NCI-H2029 treated with DMSO at 0.1 percent for 48 hours (cell line): ENCODE measurements around the gene UBTD1.
A peak's percentile ranks its signal among the peaks of the same experiment; 100 is the strongest.

Experiments used
- DNase-seq: peaks from one replicate; lab custom pipeline; 2025; lab: John Stamatoyannopoulos, UW

The UBTD1 gene

DNA sequence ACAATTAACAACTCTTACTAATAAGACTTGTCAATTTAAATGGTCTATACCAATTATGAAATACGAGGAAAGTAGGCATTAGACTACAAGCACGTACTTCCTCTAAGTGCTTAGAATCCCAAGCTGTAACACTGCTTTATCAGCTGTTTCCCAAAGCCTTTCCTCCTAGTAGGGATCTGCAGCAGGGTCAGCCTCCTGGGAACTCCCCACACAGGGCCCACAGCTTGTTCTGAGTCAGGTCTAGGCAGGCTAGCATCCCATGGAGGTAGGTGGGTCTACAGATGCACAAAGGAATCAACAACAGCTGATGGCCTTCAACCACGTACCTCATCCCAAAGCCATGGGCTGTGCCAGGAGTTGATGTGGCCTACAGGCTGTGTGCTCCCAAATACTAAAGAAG, 15.2 kb upstream of the UBTD1 start:
- DNase-seq: no peak

DNA sequence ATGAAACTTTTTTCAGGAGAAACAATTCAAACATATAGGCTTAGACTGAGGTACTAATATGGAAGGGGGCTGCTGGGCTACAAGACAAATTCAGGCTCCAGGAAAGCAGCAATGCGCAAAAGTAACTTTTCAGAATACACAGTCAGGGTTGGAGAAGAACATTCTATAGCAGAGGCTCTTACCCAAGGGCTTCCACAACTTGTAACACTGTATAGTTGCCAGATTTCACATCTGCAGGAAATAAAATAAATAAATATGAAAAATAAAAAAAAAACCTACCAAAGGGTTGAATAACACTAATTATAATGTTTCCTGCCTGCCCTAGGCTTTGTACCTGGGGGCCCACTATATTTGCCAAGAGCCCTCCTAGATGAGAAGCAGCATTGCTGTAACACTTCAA, 14.8 kb upstream of the UBTD1 start:
- DNase-seq: no peak

DNA sequence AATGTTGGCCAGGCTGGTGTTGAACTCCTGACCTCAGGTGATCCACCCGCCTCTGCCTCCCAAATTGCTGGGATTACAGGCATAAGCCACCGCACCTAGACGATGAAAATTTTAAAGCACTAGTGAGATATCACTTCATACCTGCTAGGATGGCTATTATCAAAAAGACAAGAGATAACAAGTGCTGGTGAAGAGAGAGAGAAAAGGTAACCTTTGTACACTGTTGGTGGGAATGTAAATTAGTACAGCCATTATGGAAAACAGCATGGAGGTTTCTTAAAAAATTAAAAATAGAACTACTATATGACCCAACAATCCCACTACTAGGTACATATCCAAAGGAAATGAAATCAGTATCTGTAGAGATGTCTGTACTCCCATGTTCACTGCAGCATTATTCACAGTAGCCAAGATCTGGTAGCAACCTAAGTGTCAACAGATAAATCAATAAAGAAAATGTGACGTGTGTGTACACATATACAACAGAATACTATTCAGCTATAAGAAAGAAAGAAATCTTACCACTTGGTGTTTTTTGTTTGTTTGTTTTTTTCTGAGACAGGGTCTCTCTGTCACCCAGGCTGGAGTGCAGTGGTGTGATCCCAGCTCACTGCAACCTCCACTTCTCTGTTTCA, 13.0 kb upstream of the UBTD1 start:
- DNase-seq: no peak

DNA sequence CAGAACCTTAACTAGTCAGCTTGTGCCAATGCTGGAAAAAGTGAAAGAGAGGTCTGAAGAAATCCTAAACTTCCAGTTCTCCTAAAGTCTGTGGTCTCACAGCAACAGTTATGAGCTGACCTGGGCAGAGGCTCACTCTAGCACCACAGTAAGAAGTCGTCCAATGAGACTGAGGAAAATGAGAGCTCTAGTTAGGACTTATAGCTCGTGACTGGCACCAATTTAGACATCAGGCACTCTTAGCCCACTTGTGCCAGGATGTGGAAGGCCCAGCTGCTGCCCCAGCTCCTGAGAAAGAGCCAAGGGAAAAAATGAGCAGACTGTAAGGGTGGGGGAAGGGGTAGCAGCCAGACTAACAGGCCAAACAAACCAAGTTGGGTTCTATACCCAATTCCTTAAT, 8.1 kb upstream of the UBTD1 start:
- DNase-seq: no peak

DNA sequence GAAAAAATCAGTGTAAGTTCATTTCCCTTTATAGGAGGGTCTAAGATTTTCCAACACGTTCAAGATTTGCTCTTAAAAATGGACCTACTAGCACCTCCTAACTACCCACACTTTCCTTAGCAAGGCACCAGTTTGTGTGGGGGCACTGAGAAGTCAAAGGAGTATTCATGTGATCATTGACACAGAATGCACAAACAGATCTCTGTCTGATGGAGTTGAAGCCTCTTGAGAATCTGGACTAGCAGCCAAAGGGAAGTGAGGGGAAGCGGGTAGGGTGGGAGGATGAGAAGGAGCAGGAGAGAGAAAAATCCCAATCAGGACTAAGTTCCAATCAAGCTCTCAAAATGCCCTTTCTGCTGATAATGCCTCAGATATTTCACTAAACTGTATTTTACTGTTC, 4.6 kb upstream of the UBTD1 start:
- no peak for DNase-seq

DNA sequence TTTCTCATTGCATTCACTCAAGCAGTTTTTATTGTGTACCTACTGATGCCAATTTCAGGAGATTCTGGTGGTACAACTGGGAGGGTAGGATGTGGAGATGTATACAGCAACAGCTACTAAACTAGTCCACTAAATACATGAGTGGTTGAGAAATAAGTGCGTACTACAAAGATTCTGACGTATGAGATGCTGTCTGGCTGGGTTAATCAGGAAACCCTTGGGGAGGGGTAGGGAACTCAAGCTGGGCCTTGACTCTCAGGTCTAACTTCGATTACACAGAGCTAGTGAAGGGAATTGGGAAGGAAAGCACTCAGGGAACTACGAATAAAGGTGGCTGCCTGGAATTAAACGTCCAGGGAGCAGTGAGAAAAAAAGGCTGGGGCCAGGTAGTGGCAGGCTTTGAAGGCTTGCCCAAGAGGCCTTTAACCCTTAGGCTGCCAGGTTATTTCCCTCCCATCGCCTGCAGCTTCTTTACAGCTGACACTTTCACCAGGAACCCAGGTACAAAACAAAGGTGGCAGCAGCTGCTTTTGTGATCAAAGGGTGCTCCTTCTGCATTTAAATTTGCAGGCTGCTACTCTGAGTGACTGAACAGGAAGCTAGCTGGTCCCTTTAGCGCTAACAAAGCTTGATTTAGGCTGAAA, 3.7 kb upstream of the UBTD1 start:
- no peak for DNase-seq

DNA sequence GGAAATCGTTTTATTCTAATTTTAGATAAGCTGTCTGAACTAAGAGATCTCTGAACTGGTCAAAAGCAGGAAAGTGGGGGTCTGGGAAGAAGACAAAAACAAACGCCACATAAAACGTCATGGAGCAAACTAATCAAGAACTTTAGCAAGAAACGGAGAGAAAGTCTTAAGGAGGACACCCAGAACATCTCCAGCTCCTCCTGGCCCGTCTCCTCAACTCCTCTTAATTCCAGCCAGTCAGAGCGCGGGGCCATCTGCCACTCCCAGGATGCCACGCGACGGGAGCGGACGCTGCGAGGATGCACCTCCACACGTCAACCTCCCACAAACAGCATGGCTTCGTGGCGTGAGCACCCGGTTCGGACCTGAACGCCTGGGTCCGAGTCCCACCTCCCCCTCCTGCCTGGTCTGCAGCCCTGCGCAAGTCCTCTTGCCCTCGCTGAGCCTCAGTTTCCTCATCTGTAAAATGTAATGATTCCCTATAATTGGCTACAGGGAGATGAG, 1.1 kb upstream of the UBTD1 start:
- peak; percentile 15 for DNase-seq

DNA sequence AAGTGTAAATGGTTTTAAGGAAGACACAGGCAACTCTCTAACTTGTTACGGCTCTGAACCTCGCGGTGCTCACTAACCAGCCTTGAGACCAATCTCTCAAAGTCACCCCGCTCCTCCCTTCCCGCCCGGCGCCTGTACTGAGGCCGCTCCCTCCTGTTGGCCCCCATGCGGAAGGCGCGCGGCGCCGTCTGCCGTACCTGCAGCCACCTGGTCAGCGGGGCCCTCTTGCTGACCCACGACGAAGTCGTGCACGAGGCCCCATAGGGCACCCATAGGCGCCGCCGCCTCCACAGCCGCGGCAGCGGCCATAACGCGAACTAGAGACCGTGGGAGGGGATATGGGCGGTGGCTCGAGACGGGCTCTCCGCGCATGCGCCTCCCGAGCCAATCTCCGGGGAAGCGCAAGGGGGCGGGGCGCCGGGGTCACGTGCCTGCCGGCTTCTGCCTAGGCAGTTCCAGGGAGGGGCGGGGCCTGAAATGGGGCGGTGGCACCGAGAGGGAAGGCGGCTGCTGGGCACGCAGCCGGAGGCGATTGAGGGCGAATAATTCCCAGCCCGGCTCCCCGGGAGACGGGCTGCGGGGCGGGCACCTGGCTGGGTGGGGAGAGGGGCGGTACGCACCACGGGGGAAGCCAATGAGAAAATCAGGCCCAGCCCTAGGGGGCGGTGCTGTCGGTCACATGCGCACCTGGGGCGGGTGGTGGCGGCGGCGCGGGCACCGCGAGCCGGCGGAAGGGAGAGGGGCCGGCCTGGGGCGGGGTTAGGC, 466 bp upstream of the UBTD1 start, which contains the start of gene MMS19:
Gene MMS19 (minus strand): TSS at position 347 of the 765 bp plus-strand sequence. CDS start 38 bp downstream, at position 309.
- DNase-seq: peak; percentile 87

DNA sequence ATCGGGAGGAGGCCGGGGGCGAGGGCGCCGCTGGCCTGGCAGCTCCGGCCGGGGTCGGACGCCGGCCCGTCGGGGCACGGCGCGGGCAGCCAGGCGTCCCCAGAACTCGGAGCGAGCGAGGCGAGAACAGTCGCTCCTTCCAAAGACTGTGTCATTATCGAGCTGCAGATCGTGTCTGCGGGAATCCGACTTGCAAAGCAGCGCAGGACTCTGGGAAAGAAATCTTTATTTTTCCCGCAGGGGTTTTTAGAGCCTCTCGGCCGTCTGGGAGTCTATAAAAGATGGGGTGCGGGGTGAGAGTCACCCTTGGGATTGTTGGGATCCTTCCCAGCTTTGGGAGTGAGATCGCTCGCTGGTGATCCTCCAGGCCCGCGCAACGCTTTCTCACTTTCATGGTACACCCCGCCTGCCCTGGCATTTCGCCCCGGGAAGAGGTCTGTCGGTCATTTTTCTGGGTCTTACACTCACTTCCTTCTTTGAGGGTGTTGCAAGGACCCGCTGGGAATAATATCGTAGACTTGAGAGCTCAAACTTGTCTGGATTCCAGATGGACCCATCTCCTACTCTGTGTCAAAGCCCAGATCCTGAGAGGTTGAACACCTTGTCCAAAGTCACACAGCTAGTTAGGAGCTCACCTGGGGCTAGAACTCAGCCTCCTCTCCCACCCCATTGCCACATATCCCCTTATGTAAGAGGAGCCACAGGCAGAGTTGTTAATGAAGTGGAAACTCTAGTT, 1.0 kb downstream of the UBTD1 start:
- no peak for DNase-seq

DNA sequence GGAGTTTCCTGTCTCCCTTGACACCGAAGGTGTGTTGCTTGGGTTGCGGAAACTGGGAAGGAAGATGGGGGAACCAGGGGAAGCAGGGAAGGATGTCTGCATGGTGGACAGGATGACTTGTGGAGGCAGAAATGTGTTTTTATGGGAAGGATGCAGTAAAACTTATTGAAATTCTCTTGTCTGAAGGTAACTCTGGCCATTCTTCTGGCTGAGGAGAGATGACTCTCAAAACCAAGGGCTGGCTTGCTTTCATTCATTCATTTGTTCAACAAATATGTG, 1.5 kb downstream of the UBTD1 start:
- DNase-seq: no peak

DNA sequence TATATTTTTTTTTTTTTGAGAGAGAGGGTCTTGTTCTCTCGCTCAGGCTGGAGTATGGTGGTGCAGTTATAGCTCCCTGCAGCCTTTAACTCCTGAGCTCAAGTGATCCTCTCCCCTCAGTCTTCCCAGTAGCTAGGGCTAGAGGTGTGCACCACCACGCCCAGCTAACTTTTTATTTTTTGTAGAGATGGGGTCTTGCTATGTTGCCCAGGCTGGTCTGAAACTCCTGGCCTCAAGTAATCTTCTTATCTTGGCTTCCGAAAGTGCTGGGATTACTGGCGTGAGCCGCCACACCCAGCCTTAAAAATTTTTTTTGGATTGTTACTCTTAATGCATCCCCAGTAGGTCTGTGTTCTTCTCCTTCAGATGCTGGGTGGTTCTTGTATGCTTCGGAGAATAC, 4.2 kb downstream of the UBTD1 start:
- no peak for DNase-seq

DNA sequence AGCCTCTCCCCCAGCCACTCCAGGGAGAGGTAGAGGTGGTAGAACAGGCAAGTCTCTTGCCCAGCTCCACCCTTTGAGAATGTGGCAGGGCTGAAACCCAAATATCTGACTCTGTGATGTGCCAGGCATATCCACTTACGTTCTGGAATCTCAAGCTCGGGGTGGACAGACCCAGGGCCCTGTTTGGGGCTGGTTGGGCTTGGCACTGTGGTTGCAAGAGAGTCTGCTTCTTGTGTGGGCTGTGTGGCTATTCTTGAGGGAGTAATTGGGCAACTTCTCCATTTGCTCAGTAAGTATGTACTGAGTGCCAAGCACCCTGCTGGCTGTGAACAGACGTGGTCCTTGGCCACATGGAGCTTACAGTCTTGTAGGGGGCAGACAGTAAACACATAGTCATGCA, 4.7 kb downstream of the UBTD1 start:
- DNase-seq: no peak

DNA sequence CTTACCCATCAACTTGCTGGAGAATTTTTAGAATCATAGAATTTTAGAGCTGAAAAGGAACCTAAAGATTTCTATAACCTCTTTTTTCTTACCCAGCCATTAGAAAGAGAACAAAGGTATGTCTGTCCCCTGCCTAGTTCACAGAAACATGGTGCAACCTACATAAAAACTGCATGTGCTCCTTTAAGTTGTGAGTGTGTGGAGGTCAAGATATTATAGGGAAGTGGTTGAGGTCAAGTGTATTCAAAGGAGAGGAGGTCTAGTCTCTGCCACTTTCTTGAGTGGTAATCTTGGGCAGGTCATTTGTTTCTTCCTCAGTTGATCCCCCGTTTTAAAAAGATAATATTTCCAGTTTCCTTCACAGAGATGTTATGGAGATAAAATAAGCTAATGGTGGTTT, 6.4 kb downstream of the UBTD1 start:
- no peak for DNase-seq

DNA sequence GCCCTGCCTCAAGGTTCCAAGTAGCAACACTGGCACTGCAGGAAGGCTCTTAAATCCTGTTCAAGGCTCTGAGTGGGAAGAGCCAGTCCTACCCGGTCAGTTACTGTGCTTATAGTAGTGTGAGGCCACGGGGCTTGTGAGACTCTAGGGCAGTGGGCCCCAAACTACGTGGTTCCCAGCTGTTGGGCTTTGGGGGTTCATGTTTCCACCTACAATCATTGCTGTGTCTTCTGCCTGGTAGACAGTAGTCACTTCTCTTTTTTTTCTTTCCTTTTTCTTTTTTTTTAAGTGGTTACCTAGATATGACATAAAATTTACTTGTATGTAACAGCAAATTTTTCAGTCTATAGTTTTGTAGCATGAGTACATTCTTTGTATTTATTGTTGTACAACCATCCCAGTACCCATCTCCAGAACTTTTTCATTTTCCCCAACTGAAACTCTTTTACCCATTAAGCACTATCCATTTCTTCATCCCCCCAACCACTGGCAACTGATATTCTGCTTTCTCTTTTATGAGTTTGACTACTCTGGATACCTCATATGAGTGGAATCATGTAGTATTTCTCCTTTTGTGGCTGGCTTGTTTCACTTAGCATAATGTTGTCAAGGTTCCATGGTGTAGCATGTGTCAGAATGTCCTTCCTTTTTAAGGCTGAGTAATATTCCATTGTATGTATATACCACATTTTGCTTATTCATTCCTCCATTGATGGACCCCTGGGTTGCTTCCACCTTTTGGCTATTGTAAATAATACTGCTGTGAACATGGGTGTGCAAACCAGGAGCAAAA, 7.7 kb downstream of the UBTD1 start:
- no peak for DNase-seq

DNA sequence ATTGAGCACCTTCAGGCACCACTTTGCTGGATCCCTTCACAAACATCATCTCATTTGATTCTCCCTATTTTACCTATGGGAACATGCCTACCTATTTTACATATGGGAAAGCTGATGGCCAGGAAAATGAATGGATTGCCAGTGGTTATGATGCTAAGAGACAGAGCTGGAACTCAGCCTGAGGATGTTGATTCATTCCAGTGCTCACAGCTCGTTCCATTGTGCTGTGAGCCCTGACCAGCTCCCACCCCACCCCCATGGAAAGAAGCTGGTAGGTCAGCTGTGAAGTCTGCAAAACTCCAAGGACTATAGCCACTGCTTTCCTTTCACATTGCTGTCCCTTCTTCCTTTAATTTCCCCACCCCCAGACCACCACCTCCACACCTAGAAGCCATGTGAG, 9.6 kb downstream of the UBTD1 start:
- DNase-seq: no peak

DNA sequence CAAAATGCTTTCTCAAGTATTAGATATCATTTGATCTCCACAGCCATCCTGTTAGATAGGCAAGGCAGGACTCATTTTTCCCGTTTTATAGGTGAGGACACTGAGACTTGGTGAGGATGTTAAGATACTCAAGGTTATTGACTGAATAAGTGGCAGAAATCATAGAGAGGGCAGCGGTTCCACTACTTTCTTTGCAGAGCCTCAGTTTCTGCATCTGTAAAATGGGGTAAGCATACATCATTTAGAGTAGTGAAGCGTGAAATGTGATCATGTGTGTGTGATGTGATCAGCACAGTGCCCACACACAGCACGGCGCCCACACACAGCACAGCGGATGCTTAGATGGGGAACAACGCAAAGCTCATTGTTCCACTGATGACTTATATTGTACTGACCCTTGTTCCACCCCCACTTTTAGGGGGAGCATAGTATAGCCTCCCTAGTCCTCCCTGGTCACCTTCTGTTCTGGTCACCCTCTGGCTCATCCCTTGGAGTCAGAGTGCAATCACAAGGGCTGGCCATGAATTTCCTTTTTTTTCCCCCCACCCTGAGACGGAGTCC, 10.5 kb downstream of the UBTD1 start:
- no peak for DNase-seq

DNA sequence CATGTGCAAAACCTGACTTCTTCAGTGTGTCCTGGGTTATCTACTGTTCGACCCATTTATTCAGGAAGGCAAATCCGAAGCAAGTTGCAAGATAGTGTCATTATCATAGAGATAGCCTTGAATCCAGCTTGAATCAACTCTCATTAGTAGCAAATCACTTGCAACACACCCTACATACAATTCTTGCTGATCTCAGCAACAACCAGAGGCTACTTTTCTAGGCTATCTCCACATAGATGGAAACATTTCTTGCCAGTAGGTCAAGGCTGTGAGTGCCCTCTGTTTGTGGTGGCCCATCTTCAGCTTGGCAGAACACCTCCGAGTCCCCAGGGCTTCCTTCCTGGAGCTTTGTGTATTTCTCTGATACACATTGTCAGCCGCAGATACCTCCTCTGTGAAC, 12.0 kb downstream of the UBTD1 start:
- no peak for DNase-seq

DNA sequence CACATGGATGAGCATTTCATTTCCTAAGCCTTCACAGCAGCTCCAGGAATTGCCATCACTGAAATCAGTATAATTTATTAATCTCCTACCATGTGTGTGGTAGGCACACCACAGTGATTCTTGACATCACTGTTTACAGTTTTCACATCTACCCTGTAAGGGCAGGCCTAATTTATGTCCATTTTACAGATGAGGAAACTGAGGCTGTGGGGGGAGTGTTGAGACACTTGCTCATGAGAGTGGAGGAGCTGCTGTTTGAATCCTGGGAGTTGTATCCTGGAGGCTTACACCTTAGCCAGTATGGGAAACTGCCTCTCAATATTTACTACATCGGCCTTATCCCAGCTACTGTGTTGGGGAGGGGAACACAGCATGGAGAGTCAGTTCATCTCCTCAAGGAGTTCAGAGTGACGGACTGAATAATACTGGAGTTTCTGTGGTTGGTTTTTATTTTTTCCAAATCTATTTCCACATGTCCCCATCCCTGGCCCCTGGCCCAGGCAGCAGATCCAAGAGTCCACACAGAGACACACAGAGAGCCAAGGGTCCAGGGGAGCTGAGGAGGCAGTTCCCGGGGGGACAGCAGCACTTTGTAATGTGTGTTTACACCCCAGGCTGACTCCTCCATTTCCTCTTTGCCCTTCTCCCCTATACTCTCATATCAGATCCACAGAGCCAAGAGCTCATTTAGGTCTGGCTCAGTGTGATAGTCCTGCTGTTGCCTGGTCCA, 13.2 kb downstream of the UBTD1 start:
- DNase-seq: no peak

DNA sequence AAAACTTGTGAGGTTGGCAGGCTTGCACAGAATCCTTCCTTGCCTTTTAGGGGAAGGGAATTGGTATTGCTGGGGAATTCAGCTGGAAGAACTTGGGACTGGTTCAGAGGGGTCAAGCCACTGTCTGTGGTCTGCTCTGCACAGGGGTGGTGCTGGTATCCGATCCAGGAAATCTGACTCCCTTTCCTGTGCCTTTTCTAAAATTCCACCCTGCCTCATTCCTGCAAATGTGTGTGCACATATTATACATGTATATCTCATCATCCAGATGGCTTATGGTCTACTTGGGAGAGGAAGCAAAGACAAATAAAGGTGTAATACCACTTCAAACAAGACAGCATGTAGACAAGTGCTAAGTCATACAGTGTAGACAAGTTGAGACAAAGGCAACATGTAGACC, 14.3 kb downstream of the UBTD1 start:
- DNase-seq: no peak

DNA sequence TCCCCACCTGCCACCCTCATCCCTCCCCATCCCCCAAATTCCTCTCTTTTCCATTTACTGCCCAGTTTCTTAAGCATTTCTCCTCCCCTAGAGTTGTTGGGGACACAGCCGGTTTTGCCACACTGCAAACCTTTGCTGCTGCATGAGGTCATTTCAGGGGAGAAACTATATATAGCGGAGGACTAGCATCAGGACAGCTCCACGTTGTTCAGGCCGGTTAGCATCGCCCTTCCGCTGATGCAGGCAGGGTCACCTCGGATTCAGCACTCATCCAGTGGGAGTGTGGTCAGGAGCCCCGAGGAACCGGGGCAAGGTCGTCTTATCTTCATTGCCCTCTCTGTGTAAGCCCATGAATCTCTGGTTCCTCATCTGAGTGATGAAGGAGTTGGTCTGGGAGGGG, 15.6 kb downstream of the UBTD1 start:
- no peak for DNase-seq
